Testis (tissue), 3 donors: ENCODE results near the gene PI4KA. TPM values are rescaled to one million over a fixed set of nuclear protein-coding genes. Genes with fewer than 3 reads are reported as not detected.
"Not testable (repeated sequence)": the region's sequence is repeated elsewhere in the genome, so short reads cannot be mapped to it uniquely, and the experiment has no call there.

Experiments used
- DNase-seq: peaks from one replicate; pipeline ENCODE4 v3.0.0-alpha.2; 2019
- H3K27ac ChIP-seq, 2 donors: fragments of 200-600 bp; sonication (generic); one replicate each; pipeline ENCODE4 v1.5.1; 2019
- H3K27me3 ChIP-seq: fragments of 200-600 bp; sonication (generic); one replicate; pipeline ENCODE4 v1.5.1; 2019
- H3K36me3 ChIP-seq: fragments of 200-600 bp; sonication (generic); one replicate; pipeline ENCODE4 v1.5.1; 2017; ENCODE audit warnings: low read depth; ENCODE audit errors: missing control alignments
- H3K4me1 ChIP-seq: fragments of 200-600 bp; sonication (generic); one replicate; pipeline ENCODE4 v1.5.1; 2019
- H3K4me3 ChIP-seq, 2 donors: fragments of 200-600 bp; sonication (generic); one replicate each; pipeline ENCODE4 v1.5.1; 2017 to 2019
- H3K9me3 ChIP-seq: fragments of 200-600 bp; sonication (generic); one replicate; pipeline ENCODE4 v1.5.1; 2017
- POLR2A ChIP-seq: fragments of 450-650 bp; IDR thresholded peaks from one replicate; pipeline ENCODE4 v1.6.1; 2017; ENCODE audit warnings: antibody characterized with exemption, mild to moderate bottlenecking, moderate library complexity
- WGBS, 2 donors: methylation state at CpG; one replicate each; pipeline ENCODE4 v1.1.5; 2018; 5-methylcytosine and 5-hydroxymethylcytosine counted together
- intact Hi-C: fragments of 100-400 bp; cut with DNase I; formaldehyde crosslinking; loops from one replicate; pipeline ENCODE4 v1.15.1; 2023; ENCODE audit warnings: low total_unique reads
- polyA plus RNA-seq: library from polyadenylated mRNA; stranded (reverse); fragments of 350-450 nt; fragmentation: Illumina TruSeq; extraction: RNeasy Lipid Tissue Mini Kit (QIAGEN cat#74804); gene quantifications from one replicate; pipeline ENCODE4 v1.2.3, GENCODE V29; 2014; ENCODE audit warnings: low read depth, low replicate concordance; ENCODE audit not compliant: insufficient read depth
- total RNA-seq, 2 donors: library from RNA; depleted of rRNA; stranded (reverse); fragments of >200 nt; gene quantifications; one replicate each; pipeline ENCODE4 v1.2.3, GENCODE V29; 2016
- TF ChIP-seq, protein P1 (sequence below), 3 experiments: fragments of 450-650 bp in 2 of 3; fragments of 200-600 bp in 1 of 3; sonication (generic) in 1 of 3; IDR thresholded peaks; one replicate each; pipeline ENCODE4 v1.5.1; 2016 to 2019; ENCODE audit warnings: antibody characterized with exemption in 3 of 3, mild to moderate bottlenecking in 2 of 3, moderate library complexity in 1 of 3

PI4KA gene
- total and polyA plus RNA-seq, 3 donors from 2014 or later, result 124 to 196 (median 140) TPM

DNA sequence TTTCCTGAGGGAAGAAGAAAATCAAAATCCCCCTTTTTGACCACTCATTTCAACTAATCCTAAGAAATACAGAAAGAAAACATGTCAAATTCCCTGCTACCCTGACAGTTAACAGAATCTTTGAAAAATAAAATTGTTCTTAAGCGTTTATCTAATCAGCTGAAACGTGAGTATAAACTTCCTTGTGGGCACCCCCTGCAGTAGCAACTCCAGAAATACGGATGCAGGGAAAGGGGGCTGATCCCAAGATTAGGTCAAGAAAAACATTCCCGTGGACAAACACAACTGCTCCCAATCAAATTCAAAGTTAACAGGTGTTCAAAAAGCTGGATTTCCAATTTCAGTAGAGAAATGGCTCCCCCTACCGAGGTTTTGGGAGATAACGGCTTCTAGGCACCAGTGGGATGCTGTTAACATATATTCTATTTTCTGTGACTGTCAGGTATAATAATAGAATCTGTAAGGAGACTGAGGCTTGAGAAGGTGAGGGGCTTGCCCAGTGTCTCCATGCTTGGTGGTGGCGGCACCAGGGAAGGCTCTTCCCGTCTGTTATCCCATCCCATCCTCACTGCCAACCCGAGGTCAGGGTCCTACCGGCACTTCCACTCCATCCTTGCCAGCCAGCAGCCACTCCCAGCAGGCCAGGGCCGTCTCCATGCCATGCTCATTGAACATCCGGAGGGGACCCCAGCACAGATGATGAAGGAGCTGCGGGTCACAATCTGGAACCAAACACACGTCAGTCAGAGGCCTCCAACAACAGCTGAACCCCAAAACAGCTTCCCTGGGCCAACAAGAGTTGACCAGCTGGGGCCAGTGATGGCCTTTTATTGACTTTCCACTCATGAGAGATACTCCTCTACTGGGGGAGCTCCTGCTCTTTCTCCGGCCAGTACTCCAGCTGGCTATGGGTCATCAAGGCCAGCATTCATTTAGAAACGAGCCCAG lies 116.7 kb downstream of the PI4KA start:
- Histone ChIP-seq H3K27me3 (no peaks in the 10 kb centered on the region), H3K27ac (no peak overlapping the region), H3K36me3 (no peaks in the 10 kb centered on the region), H3K9me3 (no peaks in the 10 kb centered on the region), H3K4me1 (no peaks in the 10 kb centered on the region), H3K4me3 (no peak overlapping the region)
- TF ChIP-seq, protein P1, sequence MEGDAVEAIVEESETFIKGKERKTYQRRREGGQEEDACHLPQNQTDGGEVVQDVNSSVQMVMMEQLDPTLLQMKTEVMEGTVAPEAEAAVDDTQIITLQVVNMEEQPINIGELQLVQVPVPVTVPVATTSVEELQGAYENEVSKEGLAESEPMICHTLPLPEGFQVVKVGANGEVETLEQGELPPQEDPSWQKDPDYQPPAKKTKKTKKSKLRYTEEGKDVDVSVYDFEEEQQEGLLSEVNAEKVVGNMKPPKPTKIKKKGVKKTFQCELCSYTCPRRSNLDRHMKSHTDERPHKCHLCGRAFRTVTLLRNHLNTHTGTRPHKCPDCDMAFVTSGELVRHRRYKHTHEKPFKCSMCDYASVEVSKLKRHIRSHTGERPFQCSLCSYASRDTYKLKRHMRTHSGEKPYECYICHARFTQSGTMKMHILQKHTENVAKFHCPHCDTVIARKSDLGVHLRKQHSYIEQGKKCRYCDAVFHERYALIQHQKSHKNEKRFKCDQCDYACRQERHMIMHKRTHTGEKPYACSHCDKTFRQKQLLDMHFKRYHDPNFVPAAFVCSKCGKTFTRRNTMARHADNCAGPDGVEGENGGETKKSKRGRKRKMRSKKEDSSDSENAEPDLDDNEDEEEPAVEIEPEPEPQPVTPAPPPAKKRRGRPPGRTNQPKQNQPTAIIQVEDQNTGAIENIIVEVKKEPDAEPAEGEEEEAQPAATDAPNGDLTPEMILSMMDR (IDR thresholded peaks at IDR 0.05), result peak in 1 of 3 experiments; percentile 45
- TF ChIP-seq POLR2A, result no peak
- WGBS, 2 donors, result 72 to 80% methylated on average over 13 to 16 of the region's 16 CpGs
- DNase-seq, result peak; percentile 33
- intact Hi-C loops, result no loop called here

DNA sequence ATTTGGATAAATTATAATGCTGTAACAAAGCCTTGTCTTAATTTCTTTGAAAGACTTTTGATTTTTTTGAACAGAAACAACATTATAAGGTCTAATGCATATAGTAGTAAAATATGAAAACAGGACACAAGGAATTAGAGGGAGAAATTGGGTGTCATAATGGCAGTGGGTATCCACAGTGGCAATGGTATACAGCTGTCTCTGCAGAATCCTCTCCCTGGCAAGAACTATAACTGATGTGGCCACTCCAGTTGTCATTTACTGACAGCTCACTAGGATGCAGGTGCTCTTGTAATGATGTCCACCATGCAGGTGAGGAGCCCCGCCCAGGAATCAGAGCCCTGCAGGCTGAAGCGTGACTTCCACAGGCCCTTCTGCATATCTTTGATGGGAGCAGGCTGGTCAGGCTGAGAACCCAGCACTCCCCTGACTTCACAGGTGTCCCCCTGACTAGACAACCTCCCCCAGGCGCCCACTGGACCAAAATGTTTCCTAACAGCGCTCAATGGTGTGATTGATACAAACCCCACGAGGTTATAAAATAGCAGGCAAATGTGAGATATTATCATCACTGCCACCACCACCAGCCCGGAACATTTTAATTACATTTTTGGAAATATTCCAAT lies 117.5 kb downstream of the PI4KA start:
- Histone ChIP-seq H3K27ac (no peak overlapping the region), H3K36me3 (no peaks in the 10 kb centered on the region), H3K4me3 (no peak overlapping the region), H3K4me1 (no peaks in the 10 kb centered on the region), H3K9me3 (no peaks in the 10 kb centered on the region), H3K27me3 (no peaks in the 10 kb centered on the region)
- no peak for TF ChIP-seq POLR2A
- TF ChIP-seq, protein P1 (IDR thresholded peaks at IDR 0.05), result no peak
- WGBS, 2 donors, result 70% methylated on average over 6 of the region's 6 CpGs
- intact Hi-C loops, result no loop called here
- DNase-seq, result no peak

- H3K9me3 ChIP-seq, result no peaks in the 10 kb centered on the region
- H3K36me3 ChIP-seq, result no peaks in the 10 kb centered on the region
- no peaks in the 10 kb centered on the region for H3K27me3 ChIP-seq
- intact Hi-C loops, result no loop called here
- no peaks in the 10 kb centered on the region for H3K4me1 ChIP-seq
- H3K27ac ChIP-seq, result no peak overlapping the region
- no peak for DNase-seq
- H3K4me3 ChIP-seq, result no peak overlapping the region
- TF ChIP-seq POLR2A, result no peak
- TF ChIP-seq, protein P1 (IDR thresholded peaks at IDR 0.05), result no peak
- 89 to 94% methylated on average over 2 of the region's 2 CpGs for WGBS, 2 donors
Observed at GRCh38 chr22:20740222-20740951, 118.2 kb downstream of the PI4KA start.

- Histone ChIP-seq H3K27ac (no peak overlapping the region), H3K27me3 (no peaks in the 10 kb centered on the region), H3K4me3 (no peak overlapping the region), H3K4me1 (no peaks in the 10 kb centered on the region), H3K36me3 (no peaks in the 10 kb centered on the region), H3K9me3 (no peaks in the 10 kb centered on the region)
- DNase-seq, result no peak
- intact Hi-C loops, result no loop called here
- TF ChIP-seq, protein P1 (IDR thresholded peaks at IDR 0.05), result no peak
- no peak for TF ChIP-seq POLR2A
- 86 to 95% methylated on average over 11 to 12 of the region's 12 CpGs for WGBS, 2 donors
Observed at GRCh38 chr22:20738394-20739089, 120.1 kb downstream of the PI4KA start.

- H3K4me3 ChIP-seq, H3K4me1 ChIP-seq, intact Hi-C loops, H3K9me3 ChIP-seq, H3K27me3 ChIP-seq, DNase-seq, H3K36me3 ChIP-seq, H3K27ac ChIP-seq: not testable (repeated sequence)
- 90 to 100% methylated on average over 3 of the region's 3 CpGs for WGBS, 2 donors
Observed at GRCh38 chr22:20736891-20737290, 121.7 kb downstream of the PI4KA start.

DNA sequence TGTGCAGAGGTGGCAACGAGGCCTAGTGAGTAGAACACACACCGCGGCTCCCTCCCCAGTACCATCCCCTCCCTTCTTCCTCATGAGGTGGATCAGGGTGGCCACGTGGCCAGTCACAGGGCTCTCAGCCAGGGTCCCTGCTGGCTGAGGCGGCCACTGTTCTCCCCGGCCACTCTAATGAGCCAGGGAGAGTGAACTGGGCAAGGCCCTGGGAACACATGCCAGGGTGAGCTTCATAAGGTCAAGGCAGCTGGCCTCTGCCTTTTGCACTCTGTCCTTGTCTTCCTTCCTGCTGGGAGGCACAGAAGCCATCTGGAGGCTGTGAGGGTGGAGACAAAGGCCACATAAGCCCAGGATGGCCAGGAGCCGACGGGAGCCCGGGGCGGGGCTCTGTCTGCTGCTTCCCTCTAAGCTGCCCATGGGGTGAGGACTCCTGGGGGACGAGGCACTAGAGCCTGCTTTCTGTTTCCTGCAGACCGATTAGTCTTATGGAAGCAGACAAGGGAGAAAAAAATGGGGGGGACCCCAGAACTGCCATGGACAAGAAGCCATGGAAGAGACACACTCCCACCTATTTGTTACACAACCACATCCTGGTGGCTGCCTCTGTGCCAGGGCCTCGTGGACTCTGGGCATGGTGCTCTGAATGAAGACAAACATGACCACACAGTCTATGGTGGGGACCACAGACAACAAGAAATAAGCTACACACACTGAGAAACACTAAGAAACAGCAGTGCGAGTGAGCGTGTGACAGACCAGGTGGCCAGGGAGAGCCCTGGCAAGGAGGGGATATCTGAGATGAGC lies 123.1 kb downstream of the PI4KA start:
- DNase-seq, H3K9me3 ChIP-seq, H3K36me3 ChIP-seq, H3K27me3 ChIP-seq, H3K4me1 ChIP-seq, intact Hi-C loops, H3K27ac ChIP-seq, H3K4me3 ChIP-seq: not testable (repeated sequence)
- WGBS, 2 donors, result 53 to 71% methylated on average over 5 to 9 of the region's 15 CpGs
